Measurements from ENCODE around the gene ARFRP1.

Gene ARFRP1

DNA sequence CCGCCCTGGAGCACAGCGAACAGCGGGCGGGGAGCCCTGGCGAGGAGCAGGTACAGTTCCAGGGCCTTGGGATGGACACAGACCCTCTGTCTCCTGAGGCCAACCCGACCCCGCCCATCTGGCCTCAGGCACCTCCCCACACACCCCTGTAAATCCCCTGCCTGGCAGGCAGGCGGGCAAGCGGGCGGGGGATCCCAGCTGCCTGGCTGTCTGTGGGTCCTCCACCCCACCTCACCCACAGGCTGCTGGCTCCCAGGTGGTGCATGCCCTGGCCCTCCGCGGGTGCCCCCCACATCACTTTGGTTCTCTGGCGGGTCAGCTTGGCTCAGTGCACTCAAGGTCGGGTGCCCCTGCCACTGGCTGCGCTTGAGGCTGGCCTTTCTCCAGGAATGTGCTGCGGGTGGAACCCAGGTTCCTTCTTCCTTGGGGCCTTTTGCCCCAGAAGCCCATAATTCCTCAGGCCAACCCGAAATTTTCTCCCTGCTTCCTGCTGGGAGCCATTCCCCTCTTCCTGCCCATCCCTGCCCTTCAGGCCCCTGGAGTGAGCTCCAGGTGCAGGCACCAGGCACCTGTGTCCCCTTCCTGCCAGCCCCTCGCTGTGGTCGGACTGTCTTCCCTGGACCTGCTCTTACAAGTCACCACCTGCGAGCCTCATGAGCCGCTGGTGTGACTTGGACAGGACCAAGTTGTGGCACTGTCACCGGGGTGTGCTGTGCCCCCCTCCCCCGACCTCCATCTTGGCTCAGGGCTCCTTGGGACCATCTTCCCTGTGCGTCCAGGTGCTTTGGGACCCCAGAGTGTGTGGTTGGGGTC, 16.7 kb downstream of the ARFRP1 start:
- no peak for DNase-seq (ENCODE audit: low read depth in 3 of 3)

DNA sequence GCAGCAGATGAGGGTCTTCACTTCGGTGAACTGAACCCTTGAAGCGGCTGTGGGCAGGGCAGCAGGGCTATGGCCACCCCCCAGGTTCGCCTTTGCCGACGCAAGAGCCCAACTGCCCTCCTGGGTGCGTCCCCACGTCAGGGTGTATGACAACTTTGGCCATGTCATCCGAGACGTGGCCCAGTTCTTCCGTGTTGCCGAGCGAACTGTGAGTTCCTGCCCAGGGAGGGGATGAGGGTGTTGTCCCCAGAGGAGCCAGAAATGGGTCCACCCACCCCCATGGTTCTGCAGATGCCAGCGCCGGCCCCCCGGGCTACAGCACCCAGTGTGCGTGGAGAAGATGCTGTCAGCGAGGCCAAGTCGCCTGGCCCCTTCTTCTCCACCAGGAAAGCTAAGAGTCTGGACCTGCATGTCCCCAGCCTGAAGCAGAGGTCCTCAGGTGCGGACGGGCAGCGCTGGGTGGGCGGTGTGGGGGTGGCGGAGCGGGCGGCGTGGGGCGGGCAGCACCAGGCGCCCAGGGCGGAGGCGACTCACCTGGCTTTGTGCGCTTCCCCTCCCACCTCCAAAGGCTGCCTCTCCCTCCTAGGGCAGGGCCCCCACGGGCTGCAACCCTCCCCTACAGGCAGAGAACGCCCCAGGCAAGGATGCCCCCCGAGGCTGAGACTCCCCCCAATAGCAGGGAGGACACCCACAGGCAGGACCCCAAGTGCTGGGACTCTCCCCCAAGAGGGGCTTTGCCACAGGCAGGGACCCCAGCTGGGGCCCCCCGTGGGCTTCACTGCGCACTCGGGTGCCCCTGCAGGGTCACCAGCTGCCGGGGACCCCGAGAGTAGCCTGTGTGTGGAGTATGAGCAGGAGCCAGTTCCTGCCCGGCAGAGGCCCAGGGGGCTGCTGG, 17.5 kb downstream of the ARFRP1 start:
- no peak for DNase-seq (ENCODE audit: low read depth in 3 of 3)

GRCh38 chr20:63689046-63690002, 18.5 kb downstream of the ARFRP1 start:
- DNase-seq (ENCODE audit: low read depth in 3 of 3), result no peak

GRCh38 chr20:63688228-63689045, 19.3 kb downstream of the ARFRP1 start:
- DNase-seq (ENCODE audit: low read depth in 3 of 3), result no peak

DNA sequence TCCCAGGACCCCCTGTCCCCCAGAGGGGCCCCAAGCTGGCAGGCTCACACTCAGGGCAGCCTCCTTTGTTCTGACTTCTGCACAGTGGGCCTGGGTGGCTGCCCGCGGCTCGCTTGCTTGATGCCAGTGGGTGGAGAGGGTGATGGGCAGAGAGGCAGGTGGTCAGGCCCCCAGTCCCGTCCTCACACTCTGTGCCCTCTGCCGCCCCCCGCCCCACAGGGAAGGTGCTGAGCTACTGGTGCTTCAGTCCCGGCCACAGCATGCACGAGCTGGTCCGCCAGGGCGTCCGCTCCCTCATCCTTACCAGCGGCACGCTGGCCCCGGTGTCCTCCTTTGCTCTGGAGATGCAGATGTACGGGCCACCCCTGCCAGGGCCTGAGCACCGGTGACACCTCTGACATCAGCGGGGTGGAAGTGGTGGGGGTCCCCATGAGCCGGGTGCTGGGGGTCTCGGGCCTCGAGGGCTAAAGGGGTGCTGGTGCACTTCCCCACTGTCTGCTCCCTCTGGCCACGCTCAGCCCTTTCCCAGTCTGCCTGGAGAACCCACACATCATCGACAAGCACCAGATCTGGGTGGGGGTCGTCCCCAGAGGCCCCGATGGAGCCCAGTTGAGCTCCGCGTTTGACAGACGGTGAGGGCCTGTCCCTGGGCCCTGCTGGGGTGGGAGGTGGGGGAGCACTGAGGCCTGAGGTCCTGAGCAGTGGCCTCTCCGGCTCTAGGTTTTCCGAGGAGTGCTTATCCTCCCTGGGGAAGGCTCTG, 20.2 kb downstream of the ARFRP1 start:
- no peak for DNase-seq (ENCODE audit: low read depth in 3 of 3)

DNA sequence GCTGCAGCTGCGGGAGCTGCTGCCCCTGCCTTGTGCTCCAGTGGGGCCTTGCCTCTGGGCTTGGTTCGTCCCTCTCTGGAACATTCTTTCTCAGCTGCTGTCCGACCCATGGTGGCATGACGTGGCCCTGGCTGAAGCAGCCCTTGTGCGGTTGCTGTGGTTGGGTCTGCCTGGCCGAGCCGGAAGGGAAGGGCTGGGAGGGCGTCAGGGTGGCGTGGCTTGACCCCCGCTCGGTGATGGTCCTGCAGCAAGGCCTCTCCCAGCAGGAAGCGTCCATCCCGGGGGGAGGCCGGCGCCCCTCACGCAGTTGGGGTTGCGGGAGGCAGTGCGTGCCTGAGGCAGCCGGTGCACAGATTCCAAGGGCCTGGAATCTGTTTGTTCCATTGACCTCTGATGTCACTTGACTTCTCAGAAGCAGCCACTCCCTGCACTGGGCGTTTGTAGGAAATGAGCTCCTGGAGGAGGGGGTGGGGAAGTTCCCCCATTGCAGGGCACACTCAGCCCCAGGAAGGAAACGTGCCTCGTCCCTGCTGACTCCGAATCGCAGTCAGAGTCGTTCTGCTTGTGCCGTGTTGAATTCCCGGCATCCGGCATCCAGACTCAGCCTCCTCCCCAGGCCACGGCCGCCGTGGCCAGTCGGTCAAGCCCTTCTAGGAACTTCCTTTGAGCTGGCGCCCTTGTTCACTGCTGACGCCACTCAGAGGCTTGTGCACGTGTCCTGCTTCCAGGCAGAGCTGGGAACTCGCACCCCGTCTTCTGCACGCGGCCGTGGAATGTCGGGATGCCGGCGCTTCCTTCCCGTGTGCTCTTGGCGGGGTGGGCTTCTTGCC, 21.1 kb downstream of the ARFRP1 start:
- peak in 2 of 3 experiments; percentile 37 to 55 for DNase-seq (ENCODE audit: low read depth in 3 of 3)

- no peak for DNase-seq (ENCODE audit: low read depth in 3 of 3)
These were observed 21.7 kb downstream of the ARFRP1 start for GRCh38 chr20:63686094-63686491.

GRCh38 chr20:63685269-63686026, 22.3 kb downstream of the ARFRP1 start:
- no peak for DNase-seq (ENCODE audit: low read depth in 3 of 3)

DNA sequence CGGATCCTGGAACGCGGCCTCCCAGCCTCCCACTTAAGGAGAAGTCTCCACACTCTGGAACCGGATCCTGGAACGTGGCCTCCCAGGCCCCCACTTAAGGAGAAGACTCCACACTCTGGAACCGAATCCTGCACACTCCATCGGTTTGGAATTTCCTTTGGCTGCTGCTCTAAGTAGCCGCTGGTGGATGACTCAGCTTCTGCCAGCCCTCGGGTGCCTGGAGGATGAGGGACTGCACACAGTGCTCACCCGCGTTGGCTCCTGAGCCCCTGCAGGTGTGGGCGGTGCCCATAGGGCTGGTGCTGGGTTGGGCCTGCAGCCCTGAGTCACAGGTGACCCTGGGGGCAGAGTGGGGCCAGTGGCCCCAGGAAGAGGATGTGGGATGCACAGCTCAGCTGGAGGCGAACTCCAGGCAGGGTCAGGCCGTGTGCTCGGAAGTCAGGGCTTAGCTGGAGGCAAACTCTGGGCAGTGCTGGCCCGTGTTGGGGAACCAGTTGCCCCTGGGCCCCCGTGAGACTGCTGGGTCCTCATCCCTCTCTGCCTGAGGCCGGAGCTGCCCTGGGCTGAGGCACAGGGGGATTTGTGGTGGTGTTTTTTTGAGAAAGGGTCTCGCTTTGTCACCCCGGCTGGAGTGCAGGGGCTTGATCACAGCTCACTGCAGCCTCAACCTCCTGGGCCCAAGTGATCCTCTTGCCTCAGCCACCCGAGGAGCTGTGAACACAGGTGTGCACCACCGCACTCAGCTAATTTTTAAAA, 25.2 kb downstream of the ARFRP1 start:
- DNase-seq (ENCODE audit: low read depth in 3 of 3), result no peak

DNA sequence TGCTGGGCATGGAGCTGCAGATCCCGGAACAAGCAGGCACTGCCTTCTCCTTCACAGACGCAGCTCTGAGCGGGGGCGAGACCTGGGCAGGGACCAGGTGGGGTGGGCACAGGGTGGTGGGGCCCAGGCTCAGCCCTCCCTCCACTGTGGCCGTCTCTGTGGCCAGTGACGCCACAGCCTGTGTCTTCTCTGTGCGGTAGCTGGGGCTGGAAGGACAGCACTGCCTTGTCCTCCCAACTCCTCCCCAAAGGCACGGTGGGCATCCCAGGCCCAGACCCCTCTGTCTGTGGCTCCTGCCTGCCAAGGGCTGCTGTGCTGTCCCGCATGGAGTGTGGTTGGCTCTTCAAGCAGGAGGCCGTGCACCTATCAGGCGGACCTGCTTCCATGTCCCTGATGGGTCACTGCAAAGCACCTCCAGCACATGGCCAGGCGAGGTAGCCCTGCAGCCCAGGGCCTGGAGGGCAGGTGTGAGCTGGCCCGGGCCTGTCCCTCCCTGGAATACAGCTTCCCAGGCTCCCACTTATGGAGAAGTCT, 26.1 kb downstream of the ARFRP1 start:
- DNase-seq (ENCODE audit: low read depth in 3 of 3), result no peak

DNA sequence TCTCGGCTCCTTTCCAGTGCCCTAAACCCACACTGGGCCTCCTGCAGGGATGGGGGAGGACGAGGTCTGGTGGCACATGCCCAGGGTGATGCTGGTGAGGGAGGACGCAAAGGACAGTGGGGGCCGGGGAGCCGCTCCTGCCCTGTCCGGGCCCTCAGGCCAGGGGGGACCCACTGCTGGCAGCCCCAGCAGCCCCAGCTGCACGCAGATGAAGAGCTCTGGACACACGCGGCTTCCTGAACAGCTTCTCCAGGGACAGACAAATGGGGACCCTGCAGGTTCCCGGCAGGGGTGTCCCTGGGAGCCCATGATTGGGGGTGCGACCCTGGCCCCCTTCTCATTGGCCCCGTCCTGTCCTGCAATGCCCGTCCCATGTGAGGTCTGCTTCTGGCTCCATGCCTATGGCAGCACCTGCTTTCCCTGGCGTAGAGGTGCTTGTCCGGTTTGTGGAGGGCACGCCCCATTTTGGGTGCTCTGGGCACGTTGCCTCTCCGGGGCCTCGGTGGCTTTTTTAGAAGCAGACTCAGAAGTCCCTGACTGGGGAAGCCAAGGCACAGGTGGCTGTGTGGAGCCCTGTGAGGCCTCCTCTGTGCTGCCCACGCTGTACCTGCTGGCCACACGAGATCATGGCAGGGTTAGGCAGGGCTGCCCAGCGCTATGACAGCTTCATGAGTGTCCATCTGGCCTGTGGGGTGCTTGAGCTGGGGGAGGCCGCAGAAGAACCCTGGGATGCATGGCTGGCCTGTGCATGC, 26.7 kb downstream of the ARFRP1 start:
- DNase-seq (ENCODE audit: low read depth in 3 of 3), result no peak

DNA sequence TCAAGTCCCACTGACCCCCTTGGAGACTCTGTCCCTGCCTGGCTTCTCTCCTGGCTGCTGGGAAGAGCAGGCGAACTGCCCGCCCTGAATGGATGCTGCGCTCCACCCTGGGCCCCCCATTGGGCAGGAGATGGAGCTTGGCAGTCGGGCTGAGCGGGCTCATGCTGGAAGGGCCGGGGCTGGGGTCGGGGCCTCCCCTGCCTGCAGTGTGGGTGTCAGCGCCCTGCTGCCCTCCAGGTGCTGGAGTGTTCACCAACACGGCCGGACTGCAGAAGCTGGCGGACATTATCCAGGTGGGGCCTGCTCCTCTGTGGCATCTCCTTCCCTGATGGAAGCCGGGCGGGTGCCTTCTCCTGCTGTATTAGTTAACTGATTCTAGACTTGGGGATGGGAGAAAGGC, 27.3 kb downstream of the ARFRP1 start:
- DNase-seq (ENCODE audit: low read depth in 3 of 3), result no peak

- no peak for DNase-seq (ENCODE audit: low read depth in 3 of 3)
These were observed 27.9 kb downstream of the ARFRP1 start for GRCh38 chr20:63679799-63680305.

DNA sequence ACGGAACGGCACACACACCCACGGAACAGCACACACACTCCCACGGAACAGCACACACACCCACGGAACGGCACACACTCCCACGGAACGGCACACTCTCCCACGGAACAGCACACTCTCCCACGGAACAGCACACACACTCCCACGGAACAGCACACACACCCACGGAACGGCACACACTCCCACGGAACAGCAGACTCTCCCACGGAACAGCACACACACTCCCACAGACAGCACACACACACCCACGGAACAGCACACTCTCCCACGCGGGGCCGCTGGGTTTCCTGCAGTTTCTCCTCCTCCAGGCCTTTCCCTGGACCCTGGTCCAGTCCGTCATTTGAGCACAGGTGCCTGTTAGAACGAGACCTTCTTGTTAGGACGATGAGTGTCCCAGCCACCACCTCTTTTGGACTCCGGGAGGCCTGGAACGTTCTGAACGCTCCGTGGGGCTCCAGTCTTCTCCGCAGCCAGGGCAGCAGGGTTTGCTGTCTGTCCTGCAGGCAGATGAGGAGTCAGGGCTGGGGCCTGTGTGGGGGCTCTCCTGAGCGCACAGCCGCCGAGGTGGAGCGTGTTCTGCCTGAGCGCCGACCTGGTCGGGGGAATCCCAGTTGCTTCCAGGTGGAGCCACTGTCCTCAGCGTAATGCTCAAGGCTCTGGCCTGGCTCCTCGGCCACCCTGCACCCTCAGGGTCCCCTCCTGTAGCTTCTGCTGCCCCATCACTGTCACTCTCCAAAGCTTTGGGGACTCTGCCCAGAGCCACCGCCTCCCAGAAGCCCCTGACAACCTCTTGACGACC, 28.9 kb downstream of the ARFRP1 start:
- no peak for DNase-seq (ENCODE audit: low read depth in 3 of 3)

GRCh38 chr20:63678071-63678470, 29.7 kb downstream of the ARFRP1 start:
- DNase-seq (ENCODE audit: low read depth in 3 of 3), result no peak

Data from stimulated activated CD4-positive, alpha-beta T cell treated with anti-CD3 and anti-CD28 coated beads, TNF-alpha, amount 100 ng/mL, for 4 hours (primary cell).